RWPE1 (cell line): ENCODE data around the gene MYCBP2.
"Not testable (repeated sequence)": the region's sequence is repeated elsewhere in the genome, so short reads cannot be mapped to it uniquely, and the experiment has no call there.

Source experiments
- CTCF ChIA-PET: fragments of 350-600 bp; sonication (Branson Sonifier 250); formaldehyde crosslinking; extraction: SDS; loops from one replicate; lab custom pipeline; 2021; lab: Yijun Ruan, JAX
- POLR2A ChIA-PET: fragments of 400-600 bp; formaldehyde crosslinking; extraction: SDS; loops from one replicate; lab custom pipeline; 2020; ENCODE audit warnings: antibody characterized with exemption; ENCODE audit not compliant: low non-redundant PET; lab: Yijun Ruan, JAX
- DNase-seq: peaks from one replicate; pipeline ENCODE4 v3.0.0; 2012; ENCODE audit warnings: low spot score
- H3K27ac ChIP-seq: fragments of 450-650 bp; 2 replicates; pipeline ENCODE4 v1.5.1; 2017
- TF ChIP-seq, protein P1 (sequence below): fragments of 450-650 bp; conservative IDR thresholded peaks from 2 replicates; pipeline ENCODE4 v1.5.1; 2017; ENCODE audit warnings: low read depth, mild to moderate bottlenecking

MYCBP2 gene

DNA sequence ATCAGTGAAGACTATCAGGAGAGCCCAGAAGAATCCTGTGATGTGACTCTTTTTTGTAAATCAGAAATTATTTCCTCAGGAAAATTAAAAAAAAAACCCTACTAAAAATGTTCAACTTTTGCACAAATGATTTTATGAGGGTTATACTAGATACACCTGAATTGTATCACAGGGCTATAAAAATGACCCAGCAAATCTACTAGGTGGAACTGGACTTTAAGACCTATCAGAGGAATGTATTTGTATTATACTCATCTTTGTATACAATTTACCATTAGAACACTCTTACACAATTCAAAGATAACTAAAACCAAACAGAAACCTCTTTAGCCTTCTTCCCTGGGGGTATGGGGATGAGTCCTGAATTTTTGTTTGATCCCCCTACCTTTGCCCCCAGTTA lies 307.1 kb downstream of the MYCBP2 start:
- no peak overlapping the region for H3K27ac ChIP-seq
- POLR2A ChIA-PET: no interaction called here
- CTCF ChIA-PET: interaction anchor here (0.8 kb wide), 1 partner anchor 40 kb away, joined by 3 read pairs; no protein-coding TSS in a partner anchor

DNA sequence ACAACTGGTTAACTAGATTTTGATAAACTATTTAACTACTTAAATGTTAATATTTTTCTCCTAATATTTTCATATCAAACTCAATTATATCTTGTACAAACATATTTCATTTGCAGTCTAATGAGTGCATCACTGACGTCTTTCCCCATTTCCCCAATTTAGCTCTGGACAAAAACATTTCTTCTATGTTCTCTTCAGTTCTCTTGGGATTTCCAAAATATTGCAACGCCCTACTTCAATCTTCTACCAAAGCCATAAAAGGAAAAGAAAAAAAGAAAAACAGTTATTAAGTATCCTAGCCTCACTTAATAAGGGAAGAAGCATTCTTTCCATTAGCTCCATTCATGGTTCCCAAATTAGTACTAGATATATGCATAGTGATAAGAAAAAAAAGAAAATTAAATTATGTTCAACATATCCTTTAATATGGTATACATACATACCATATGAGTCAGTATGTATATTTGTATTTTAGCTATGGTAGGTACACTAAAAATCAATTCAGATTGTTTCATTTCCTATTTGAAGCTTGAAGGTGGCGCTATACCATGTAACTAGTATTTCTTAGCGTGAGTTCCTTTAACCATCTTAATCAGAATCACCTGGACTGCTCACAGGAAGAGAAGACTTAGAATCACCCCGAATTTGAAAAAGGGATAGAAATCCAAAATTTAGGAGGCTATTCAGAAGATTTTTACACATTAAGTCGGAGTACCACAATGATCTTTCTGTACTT lies 309.8 kb downstream of the MYCBP2 start:
- no peak for DNase-seq
- POLR2A ChIA-PET: no interaction called here
- CTCF ChIA-PET: interaction anchor here (0.6 to 1.1 kb wide), 4 partner anchors 9 to 24 kb away, joined by 3 to 5 read pairs (median 3); no protein-coding TSS in a partner anchor
- H3K27ac ChIP-seq: no peak overlapping the region
- TF ChIP-seq, protein P1, sequence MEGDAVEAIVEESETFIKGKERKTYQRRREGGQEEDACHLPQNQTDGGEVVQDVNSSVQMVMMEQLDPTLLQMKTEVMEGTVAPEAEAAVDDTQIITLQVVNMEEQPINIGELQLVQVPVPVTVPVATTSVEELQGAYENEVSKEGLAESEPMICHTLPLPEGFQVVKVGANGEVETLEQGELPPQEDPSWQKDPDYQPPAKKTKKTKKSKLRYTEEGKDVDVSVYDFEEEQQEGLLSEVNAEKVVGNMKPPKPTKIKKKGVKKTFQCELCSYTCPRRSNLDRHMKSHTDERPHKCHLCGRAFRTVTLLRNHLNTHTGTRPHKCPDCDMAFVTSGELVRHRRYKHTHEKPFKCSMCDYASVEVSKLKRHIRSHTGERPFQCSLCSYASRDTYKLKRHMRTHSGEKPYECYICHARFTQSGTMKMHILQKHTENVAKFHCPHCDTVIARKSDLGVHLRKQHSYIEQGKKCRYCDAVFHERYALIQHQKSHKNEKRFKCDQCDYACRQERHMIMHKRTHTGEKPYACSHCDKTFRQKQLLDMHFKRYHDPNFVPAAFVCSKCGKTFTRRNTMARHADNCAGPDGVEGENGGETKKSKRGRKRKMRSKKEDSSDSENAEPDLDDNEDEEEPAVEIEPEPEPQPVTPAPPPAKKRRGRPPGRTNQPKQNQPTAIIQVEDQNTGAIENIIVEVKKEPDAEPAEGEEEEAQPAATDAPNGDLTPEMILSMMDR: no peak

More for the DNA sequence above, 307.1 kb downstream of the MYCBP2 start:
- TF ChIP-seq, protein P1: no peak
- no peak for DNase-seq

DNA sequence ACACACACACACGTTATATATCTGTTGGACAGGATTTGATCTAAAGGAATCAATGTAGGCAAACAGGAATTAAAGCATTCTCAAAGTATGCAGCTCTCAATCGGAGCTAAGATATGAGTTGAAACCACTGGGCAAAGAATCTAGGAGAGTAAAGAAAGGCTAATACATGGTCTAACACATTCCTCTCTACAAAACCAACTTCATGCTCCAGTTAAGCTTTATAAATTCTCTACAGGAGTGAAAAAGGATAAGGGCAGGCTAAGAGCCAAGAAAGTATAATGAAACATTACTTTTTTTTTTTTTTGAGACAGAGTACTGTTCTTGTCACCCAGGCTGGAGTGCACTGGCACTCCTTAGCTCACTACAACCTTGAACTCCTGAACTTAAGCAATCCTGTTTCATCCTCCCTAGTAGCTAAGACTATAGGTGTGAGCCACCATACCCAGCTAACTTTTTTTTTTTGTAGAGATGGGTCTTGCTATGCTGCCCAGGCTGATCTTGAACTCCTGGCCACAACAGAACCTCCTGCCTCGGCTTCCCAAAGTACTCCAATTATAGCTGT lies 310.6 kb downstream of the MYCBP2 start:
- TF ChIP-seq, protein P1: no peak
- ChIA-PET CTCF (interaction anchor here (1.1 kb wide), 2 partner anchors 13 to 15 kb away, joined by 3 to 5 read pairs; no protein-coding TSS in a partner anchor), POLR2A (no interaction called here)
- no peak overlapping the region for H3K27ac ChIP-seq
- no peak for DNase-seq

DNA sequence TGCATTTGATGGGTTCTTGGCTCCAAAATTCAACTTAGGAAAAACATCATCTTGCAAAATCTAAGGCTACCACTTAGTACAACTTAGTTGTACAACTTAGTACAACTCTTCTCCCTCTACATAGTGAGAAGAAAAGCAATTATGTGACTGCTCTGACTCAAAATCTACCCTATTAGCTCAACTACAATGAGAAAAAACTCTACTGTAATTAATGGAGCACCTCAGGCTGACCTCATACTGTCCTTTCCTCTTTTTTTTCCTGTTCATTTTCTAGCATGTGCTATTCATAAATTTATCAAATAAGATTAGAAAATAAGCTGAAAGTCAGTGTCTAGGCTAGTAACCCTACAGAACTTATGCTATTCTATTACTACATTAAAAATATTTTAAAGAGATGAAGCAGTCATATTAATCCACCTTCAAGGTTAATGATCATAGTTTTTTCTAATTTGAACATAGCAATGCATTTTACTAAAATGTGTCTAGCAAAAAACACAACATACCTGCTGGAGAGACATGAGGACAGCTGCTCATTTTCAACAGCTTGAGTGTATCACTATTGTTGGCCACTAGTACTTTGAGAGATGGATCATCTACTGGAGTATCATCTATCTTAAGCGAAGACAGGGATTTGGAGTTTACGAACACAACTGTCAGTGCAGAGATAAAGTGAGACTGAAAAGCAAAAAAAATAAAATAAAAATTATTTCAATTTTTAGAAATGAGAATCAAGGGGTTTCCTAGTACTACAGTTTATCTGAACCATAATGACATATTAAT lies 311.8 kb downstream of the MYCBP2 start:
- ChIA-PET CTCF (interaction anchor here (0.6 to 0.8 kb wide), 3 partner anchors 12 to 195 kb away, joined by 3 read pairs; no protein-coding TSS in a partner anchor), POLR2A (interaction anchor here (1.4 kb wide), 1 partner anchor 11 kb away, joined by 4 read pairs; no protein-coding TSS in a partner anchor)
- TF ChIP-seq, protein P1: no peak

DNA sequence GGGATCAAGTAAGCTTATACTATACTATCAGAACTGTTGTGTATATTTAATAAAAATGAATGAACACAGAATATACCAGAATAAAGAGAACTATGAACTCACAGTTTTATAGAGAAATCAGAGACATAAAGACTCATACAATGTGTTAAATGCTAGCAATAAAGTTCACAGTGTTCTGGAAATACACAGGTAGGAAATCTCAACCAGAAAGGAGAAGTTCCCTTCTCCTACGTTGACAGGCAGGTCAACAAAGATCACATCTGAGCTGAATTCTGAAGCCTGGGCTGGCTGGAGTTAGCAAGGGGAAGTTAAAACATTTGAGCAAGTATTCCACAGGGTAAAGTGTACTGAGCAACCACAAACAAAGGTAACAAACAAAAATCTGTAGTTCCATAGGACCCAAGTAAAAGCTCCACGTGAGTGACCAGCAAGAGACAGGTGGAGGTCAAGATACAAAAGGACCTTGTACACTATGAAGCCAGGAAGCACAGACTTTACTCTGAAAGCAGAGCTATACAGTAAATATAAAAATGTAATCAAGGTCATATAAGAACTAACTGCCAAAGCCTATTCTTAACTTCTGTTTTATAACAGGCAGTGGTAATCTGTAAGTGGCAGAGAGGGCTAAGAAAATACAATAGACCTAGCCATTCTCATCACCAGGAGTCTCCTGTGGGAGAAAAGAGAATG lies 312.9 kb downstream of the MYCBP2 start:
- no peak overlapping the region for H3K27ac ChIP-seq
- POLR2A ChIA-PET: interaction anchor here (1.4 kb wide), 1 partner anchor 12 kb away, joined by 4 read pairs; no protein-coding TSS in a partner anchor
- CTCF ChIA-PET: interaction anchor here (0.8 kb wide), 1 partner anchor 42 kb away, joined by 3 read pairs; no protein-coding TSS in a partner anchor
- no peak for DNase-seq
- TF ChIP-seq, protein P1: no peak

More for the DNA sequence above, 311.8 kb downstream of the MYCBP2 start:
- DNase-seq: no peak
- no peak overlapping the region for H3K27ac ChIP-seq

DNA sequence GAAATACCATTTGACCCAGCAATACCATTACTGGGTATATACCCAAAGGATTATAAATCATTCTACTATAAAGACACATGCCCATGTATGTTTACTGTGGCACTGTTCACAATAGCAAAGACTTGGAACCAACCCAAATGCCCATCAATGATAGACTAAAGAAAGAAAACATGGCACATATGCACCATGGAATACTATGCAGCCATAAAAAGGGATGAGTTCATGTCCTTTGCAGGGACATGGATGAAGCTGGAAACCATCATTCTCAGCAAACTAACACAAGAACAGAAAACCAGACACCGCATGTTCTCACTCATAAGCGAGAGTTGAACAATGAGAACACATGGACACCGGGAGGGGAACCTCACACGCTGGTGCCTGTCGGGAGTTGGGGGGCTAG lies 317.2 kb downstream of the MYCBP2 start:
- POLR2A ChIA-PET: interaction anchor here (0.6 kb wide), 1 partner anchor 16 kb away, joined by 7 read pairs; no protein-coding TSS in a partner anchor
- CTCF ChIA-PET: interaction anchor here (0.7 kb wide), 1 partner anchor 537 kb away, joined by 3 read pairs; no protein-coding TSS in a partner anchor
- not testable (repeated sequence) for DNase-seq, H3K27ac ChIP-seq
